Cardiac fibroblast (primary cell): Measurements from ENCODE around the gene FTCDNL1.

Experiments
- DNase-seq, 2 donors: peaks; one replicate each; pipeline versions ENCODE4 v3.0.0 to v3.0.0-alpha.2; 2010; ENCODE audit warnings: low read depth in 2 of 2
- H3K4me3 ChIP-seq, 2 donors: replicated peaks in 1 of 2; 1 replicate in 1 of 2; 2 replicates in 1 of 2; pipeline ENCODE4 v1.5.1; 2011; ENCODE audit warnings: low read depth in 2 of 2, low read length in 2 of 2, mild to moderate bottlenecking in 2 of 2, moderate library complexity in 1 of 2
- CTCF ChIP-seq: IDR thresholded peaks from one replicate; pipeline ENCODE4 v1.5.1; 2011; ENCODE audit warnings: low read depth, mild to moderate bottlenecking, low read length, inconsistent platforms

Gene FTCDNL1

GRCh38 chr2:199830531-199830930, 20.5 kb downstream of the FTCDNL1 start:
- no peak for TF ChIP-seq CTCF
- H3K4me3 ChIP-seq, result no peak overlapping the region
- DNase-seq, result no peak

- TF ChIP-seq CTCF, result no peak
These were observed 21.4 kb downstream of the FTCDNL1 start for GRCh38 chr2:199829628-199830027.

GRCh38 chr2:199819746-199820145, 31.2 kb downstream of the FTCDNL1 start:
- no peak for TF ChIP-seq CTCF
- DNase-seq, result peak in 1 of 2 donors; percentile 6
- no peak overlapping the region for H3K4me3 ChIP-seq

More at GRCh38 chr2:199829628-199830027, 21.4 kb downstream of the FTCDNL1 start:
- H3K4me3 ChIP-seq, result no peak overlapping the region
- no peak for DNase-seq

GRCh38 chr2:199818754-199819153, 32.2 kb downstream of the FTCDNL1 start:
- TF ChIP-seq CTCF, result no peak
- no peak for DNase-seq
- H3K4me3 ChIP-seq, result no peak overlapping the region

GRCh38 chr2:199818026-199818425, 33.0 kb downstream of the FTCDNL1 start:
- DNase-seq, result no peak
- no peak for TF ChIP-seq CTCF
- no peak overlapping the region for H3K4me3 ChIP-seq

DNA sequence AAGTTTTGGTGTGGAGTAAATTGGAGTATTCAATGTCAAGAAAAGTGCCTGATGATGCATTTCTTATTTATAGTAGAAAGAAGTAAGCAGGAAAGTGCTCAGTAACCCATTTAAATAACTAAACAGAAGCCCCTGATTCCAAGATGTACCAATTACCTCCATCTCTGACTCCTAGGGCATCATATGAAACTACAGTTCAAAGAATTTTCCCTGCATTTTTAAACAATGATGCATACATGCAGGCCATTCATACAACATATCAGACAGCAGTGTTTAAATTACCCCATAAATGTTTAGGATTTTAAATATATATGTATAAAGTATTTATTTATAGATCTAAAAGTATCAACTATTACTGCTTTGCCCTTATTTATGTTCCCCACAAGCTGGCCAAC, 36.2 kb downstream of the FTCDNL1 start:
- TF ChIP-seq CTCF, result no peak
- no peak for DNase-seq
- no peak overlapping the region for H3K4me3 ChIP-seq

DNA sequence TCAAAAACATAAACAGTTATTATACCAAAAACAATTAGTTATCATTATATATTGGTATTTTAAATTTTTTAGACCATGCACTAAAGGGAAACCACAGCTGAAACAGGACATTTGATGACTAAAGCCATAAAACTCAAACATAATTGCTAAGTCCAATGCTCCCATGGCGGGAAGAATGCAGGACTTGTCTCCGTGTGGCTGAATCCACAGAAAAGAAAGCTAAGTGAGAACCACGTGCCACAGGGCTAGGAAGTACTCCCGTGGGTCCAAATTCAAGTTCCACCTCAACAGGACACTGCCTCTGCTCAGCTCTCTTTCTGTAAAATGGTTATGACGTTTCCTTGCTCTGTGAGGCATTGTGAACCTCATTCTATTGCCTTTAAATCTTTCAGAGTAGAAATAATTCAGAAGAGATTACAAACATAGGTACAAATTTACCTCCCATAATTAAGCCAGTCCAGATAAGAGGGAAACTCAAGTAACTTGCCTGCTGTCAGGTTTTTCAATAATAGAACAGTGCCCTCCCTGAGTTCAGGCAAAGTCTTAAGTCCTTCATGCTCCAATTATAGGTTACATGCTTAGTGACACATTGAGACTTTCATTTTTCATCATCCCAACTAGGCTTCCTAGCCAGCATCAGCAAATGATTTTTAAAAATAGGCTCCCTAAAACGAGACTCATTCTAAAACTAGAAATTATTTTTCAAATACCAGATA, 36.7 kb downstream of the FTCDNL1 start:
- TF ChIP-seq CTCF, result no peak
- no peak for DNase-seq
- H3K4me3 ChIP-seq, result no peak overlapping the region
